ENCODE measurements around the gene DDIT4. TPM values are rescaled to one million over a fixed set of nuclear protein-coding genes. Genes with fewer than 3 reads are reported as not detected.
A peak's percentile ranks its signal among the peaks of the same experiment; 100 is the strongest.

The DDIT4 gene
- total RNA-seq, 1 donor from 2014 or later = 280 TPM

DNA sequence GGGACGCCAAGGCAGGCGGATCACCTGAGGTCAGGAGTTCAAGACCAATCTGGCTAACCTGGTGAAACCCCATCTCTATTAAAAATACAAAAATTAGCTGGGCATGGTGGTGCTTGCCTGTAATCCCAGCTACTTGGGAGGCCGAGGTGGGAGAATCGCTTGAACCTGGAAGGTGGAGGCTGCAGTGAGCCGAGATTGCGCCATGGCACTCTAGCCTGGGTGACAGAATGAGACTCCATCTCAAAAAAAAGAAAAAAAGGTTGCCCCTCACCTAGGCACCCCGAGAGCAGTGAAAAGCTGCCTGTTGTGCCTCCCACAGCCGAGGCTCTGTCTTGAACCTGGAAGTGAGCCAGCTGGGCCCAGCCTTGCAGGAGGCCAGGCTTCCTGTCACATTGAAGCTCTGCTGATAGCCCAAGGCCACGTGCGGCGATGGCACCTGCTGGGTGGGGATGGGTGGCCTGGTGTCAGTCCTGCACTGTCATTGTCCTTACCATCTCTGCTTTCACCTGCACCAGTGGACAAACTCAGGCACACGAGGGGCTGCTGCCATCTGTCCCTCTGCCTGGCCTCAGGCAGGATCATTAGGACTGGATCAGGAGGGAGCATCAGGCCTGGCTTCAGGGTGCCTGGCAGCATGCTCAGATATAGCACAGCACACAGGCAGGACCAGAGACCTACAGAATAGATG, 43.2 kb downstream of the DDIT4 start:
- TF ChIP-seq, protein P1, sequence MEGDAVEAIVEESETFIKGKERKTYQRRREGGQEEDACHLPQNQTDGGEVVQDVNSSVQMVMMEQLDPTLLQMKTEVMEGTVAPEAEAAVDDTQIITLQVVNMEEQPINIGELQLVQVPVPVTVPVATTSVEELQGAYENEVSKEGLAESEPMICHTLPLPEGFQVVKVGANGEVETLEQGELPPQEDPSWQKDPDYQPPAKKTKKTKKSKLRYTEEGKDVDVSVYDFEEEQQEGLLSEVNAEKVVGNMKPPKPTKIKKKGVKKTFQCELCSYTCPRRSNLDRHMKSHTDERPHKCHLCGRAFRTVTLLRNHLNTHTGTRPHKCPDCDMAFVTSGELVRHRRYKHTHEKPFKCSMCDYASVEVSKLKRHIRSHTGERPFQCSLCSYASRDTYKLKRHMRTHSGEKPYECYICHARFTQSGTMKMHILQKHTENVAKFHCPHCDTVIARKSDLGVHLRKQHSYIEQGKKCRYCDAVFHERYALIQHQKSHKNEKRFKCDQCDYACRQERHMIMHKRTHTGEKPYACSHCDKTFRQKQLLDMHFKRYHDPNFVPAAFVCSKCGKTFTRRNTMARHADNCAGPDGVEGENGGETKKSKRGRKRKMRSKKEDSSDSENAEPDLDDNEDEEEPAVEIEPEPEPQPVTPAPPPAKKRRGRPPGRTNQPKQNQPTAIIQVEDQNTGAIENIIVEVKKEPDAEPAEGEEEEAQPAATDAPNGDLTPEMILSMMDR (IDR thresholded peaks at IDR 0.05; ENCODE audit: insufficient read depth, low read length, poor library complexity, severe bottlenecking) = no peak
- DNase-seq (ENCODE audit: low read depth) = no peak
- Histone ChIP-seq H3K27me3 (ENCODE audit: control insufficient read depth, insufficient read depth, low read length) (no peaks in the 10 kb centered on the region), H3K4me3 (ENCODE audit: low read depth, low read length) (no peak overlapping the region), H3K36me3 (ENCODE audit: control insufficient read depth, insufficient read depth, low read length) (no peaks in the 10 kb centered on the region)

DNA sequence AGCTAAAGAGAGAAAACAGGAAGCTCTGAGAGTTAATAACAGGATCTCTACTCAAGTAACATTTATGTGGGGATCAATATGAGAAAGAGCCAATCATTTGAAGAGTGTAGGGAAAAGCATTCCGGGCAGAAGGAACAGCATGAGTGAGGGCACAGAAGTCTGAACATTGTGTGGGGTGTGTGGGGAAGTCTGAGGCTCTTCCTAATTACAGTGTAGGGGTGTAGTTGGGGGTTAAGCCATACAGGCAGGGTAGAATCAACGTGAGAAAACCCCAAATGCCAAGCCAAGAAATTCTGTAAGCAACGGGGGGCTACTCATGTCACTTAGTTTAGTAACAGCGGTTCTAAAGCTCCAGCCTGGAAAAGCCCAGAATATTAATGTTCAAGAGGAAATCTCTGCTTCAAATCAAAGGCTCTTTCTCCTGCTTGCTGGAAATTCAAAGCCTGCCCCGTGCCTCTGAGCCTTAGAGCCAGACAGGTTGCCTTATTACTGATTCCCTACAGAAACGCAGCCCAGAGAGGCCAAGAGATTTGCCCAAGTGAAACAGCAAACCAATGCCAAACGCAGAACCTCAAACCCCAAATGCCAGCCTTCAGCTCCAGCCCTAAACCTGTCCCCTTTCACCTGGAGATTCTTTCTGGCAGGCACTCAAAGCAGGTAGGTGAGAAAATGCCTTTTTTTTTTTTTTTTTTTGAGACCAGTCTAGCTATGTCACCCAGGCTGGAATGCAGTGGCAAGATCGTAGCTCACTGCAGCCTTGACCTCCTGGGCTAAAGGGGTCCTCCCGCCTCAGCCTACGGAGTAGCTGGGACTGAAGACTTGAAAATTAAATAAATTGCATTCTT, 44.9 kb downstream of the DDIT4 start:
- TF ChIP-seq, protein P1 (IDR thresholded peaks at IDR 0.05; ENCODE audit: insufficient read depth, low read length, poor library complexity, severe bottlenecking) = no peak
- H3K4me3 ChIP-seq (ENCODE audit: low read depth, low read length) = no peak overlapping the region
- H3K36me3 ChIP-seq (ENCODE audit: control insufficient read depth, insufficient read depth, low read length) = no peaks in the 10 kb centered on the region
- DNase-seq (ENCODE audit: low read depth) = no peak
- H3K27me3 ChIP-seq (ENCODE audit: control insufficient read depth, insufficient read depth, low read length) = no peaks in the 10 kb centered on the region

DNA sequence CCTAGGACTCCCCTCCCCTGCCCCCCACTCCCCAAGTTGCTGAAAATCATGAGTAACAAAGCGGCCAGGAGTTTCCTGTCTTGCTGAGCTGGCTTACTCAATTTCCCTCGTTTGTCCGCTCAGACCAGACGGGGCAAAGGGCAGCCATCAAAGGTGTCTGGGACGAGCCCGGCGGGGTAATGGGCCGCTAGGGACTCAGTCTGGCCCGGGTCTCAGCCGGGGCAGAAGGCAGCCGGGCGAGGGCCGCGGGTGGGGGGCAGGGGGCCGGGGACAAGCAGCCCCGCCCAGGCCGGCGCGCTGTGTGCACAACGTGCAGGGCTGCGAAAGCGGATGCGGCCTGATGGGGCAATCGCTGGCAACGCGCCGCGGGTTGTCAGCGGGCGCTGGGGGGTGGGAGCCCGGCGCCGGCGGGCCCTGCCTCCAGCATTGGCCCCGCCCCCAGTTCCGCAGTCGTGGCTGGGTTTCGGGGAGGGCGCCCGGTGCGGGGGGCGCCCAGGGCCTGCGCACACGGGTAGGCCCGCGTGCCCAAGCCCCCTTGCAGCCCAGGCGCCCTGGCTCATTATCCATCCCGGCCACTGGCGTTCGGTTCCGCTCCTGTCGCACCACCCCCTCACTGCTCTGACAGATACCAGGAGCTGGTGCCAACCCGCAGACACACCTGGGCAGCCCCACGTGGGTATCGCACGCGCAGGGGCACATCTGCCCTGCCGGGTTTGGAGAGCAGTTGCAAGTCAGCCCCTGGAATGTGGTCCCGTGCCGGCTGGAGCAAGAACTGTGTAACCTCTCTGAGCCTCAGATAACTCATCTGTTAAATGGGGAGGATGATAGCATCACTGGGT, 45.9 kb downstream of the DDIT4 start:
- no peak overlapping the region for H3K4me3 ChIP-seq (ENCODE audit: low read depth, low read length)

DNA sequence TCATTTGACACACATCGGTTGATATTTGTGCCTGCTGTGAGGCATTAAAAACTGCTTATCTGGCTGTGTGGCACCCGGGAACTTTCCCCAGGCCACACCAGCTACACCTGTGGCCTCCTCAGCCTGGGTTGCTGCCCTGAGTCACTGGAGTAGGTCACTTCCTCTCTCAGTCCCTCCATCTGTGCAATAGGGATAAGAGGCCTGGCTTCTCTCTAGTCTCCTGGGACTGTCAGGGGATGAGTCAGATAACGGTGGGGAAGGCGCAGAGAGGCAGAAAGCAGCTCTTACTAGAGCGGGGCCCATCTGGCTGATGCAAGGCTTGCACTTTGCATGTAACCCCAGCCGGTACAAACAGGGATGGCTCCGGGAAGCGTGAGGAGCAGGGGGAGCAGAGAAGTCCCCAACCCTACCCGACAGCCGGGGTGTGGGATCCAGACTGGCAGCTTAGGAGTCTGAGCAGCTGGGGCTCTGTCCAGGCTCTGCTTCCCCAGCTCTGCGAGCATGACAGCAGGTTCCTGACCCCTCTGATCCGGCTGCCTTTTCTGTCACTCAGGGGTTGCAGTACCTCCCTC, 47.0 kb downstream of the DDIT4 start:
- TF ChIP-seq, protein P1 (IDR thresholded peaks at IDR 0.05; ENCODE audit: insufficient read depth, low read length, poor library complexity, severe bottlenecking) = no peak
- DNase-seq (ENCODE audit: low read depth) = peak; percentile 94
- no peak overlapping the region for H3K4me3 ChIP-seq (ENCODE audit: low read depth, low read length)
- H3K27me3 ChIP-seq (ENCODE audit: control insufficient read depth, insufficient read depth, low read length) = no peaks in the 10 kb centered on the region
- no peaks in the 10 kb centered on the region for H3K36me3 ChIP-seq (ENCODE audit: control insufficient read depth, insufficient read depth, low read length)

More for the DNA sequence above, 45.9 kb downstream of the DDIT4 start:
- no peaks in the 10 kb centered on the region for H3K36me3 ChIP-seq (ENCODE audit: control insufficient read depth, insufficient read depth, low read length)
- peak; percentile 69 for DNase-seq (ENCODE audit: low read depth)
- TF ChIP-seq, protein P1 (IDR thresholded peaks at IDR 0.05; ENCODE audit: insufficient read depth, low read length, poor library complexity, severe bottlenecking) = no peak
- H3K27me3 ChIP-seq (ENCODE audit: control insufficient read depth, insufficient read depth, low read length) = no peaks in the 10 kb centered on the region

DNA sequence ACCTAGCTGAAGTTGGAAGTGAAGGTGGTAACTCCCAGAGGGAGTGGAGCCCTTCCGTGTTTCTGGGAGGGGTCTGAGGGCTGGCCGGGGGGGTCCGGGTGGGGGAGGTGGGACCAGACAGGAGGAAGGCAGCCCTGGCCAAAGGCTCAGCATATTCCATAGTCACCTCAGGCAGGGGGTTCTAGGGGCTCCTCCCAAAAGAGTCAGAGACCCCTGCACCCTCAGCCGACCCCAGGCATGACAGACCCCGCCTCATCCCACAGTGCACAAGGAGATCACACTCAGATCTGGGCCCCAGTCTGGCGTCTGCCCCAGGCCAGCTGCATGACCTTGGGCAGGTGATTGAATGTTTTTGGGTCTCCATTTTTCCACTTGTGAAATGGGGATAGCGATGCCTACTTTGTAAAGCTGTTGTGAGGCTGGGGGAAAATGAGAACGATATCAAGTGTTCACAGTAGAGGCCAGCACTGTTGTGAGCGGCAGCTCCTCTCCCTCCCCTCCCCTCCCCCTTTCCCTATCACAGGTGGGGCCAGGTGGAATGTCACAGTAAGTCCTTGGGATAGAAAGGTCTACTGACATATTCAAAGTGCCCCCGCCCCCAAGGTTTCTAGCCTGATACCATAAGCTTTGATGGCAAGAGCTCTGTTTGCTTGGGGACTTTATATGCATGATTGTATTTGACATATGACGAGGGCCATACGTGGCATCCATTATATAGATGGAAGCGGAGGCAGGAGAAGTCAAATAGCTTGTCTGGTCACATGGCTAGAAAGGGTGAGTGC, 47.7 kb downstream of the DDIT4 start:
- H3K36me3 ChIP-seq (ENCODE audit: control insufficient read depth, insufficient read depth, low read length) = no peaks in the 10 kb centered on the region
- TF ChIP-seq, protein P1 (IDR thresholded peaks at IDR 0.05; ENCODE audit: insufficient read depth, low read length, poor library complexity, severe bottlenecking) = no peak
- H3K4me3 ChIP-seq (ENCODE audit: low read depth, low read length) = no peak overlapping the region
- DNase-seq (ENCODE audit: low read depth) = no peak
- H3K27me3 ChIP-seq (ENCODE audit: control insufficient read depth, insufficient read depth, low read length) = no peaks in the 10 kb centered on the region
